Mesendoderm (in vitro differentiated cells): ENCODE results near the gene RAB36.

Source experiments
- DNase-seq: peaks from one replicate; pipeline ENCODE4 v3.0.0; 2013
- H2AK5ac ChIP-seq: 2 replicates; pipeline ENCODE4 v1.6.1; 2013; ENCODE audit warnings: low read length, inconsistent platforms
- H2BK120ac ChIP-seq: 2 replicates; pipeline ENCODE4 v1.6.1; 2013; ENCODE audit warnings: low read depth, mild to moderate bottlenecking, low read length, moderate library complexity, mixed read lengths
- H2BK15ac ChIP-seq: replicated peaks from 2 replicates; pipeline ENCODE4 v1.6.1; 2013; ENCODE audit warnings: low read depth, mild to moderate bottlenecking, moderate library complexity
- H2BK5ac ChIP-seq: 2 replicates; pipeline ENCODE4 v1.6.1; 2013; ENCODE audit warnings: low read length, inconsistent platforms
- H3K18ac ChIP-seq: 2 replicates; pipeline ENCODE4 v1.6.1; 2013; ENCODE audit warnings: mild to moderate bottlenecking, low read length, mixed read lengths
- H3K23ac ChIP-seq: one replicate; pipeline ENCODE4 v1.6.1; 2013; ENCODE audit warnings: low read length
- H3K27ac ChIP-seq: 2 replicates; pipeline ENCODE4 v1.5.1; 2013; ENCODE audit warnings: low read depth, mild to moderate bottlenecking, inconsistent platforms, low read length, moderate library complexity
- H3K27me3 ChIP-seq: 2 replicates; pipeline ENCODE4 v1.6.1; 2013; ENCODE audit warnings: low read length, control low read depth, mild to moderate bottlenecking, inconsistent platforms; ENCODE audit not compliant: insufficient read depth, poor library complexity
- H3K36me3 ChIP-seq: 2 replicates; pipeline ENCODE4 v1.6.1; 2013; ENCODE audit warnings: low read length, inconsistent platforms; ENCODE audit not compliant: control insufficient read depth, insufficient read depth
- H3K4ac ChIP-seq: one replicate; pipeline ENCODE4 v1.6.1; 2013; ENCODE audit warnings: low read depth, mild to moderate bottlenecking, low read length, moderate library complexity
- H3K4me1 ChIP-seq: 2 replicates; pipeline ENCODE4 v1.6.1; 2013; ENCODE audit warnings: low read depth, low read length, inconsistent platforms; ENCODE audit not compliant: control insufficient read depth
- H3K4me2 ChIP-seq: 2 replicates; pipeline ENCODE4 v1.6.1; 2013; ENCODE audit warnings: low read length
- H3K4me3 ChIP-seq: 2 replicates; pipeline ENCODE4 v1.5.1; 2013; ENCODE audit warnings: mild to moderate bottlenecking, low read length
- H3K56ac ChIP-seq: one replicate; pipeline ENCODE4 v1.6.1; 2013; ENCODE audit warnings: low read length
- H3K79me1 ChIP-seq: 2 replicates; pipeline ENCODE4 v1.6.1; 2013; ENCODE audit warnings: low read length, inconsistent platforms
- H3K79me2 ChIP-seq: 2 replicates; pipeline ENCODE4 v1.6.1; 2013; ENCODE audit warnings: mild to moderate bottlenecking, low read length; ENCODE audit not compliant: control insufficient read depth, insufficient read depth
- H3K9ac ChIP-seq: 2 replicates; pipeline ENCODE4 v1.6.1; 2013; ENCODE audit warnings: low read length, inconsistent platforms
- H4K5ac ChIP-seq: one replicate; pipeline ENCODE4 v1.6.1; 2013; ENCODE audit warnings: low read length
- H4K8ac ChIP-seq: one replicate; pipeline ENCODE4 v1.6.1; 2013; ENCODE audit warnings: low read depth, mild to moderate bottlenecking, control low read depth, low read length, moderate library complexity
- WGBS: extraction: QIAGEN DNeasy Blood & Tissue Kit; methylation state at CpG from one replicate; pipeline ENCODE4 v1.1.7; 2013; ENCODE audit warnings: low lambda C conversion rate, missing lambda C conversion rate; ENCODE audit not compliant: insufficient coverage; ENCODE audit errors: extremely low coverage; 5-methylcytosine and 5-hydroxymethylcytosine counted together

Gene RAB36

GRCh38 chr22:23154461-23154860, 9.2 kb downstream of the RAB36 start:
- H3K36me3 ChIP-seq, result no peaks in the 10 kb centered on the region
- H4K8ac ChIP-seq, result no peak overlapping the region
- H2BK5ac ChIP-seq, result no peak overlapping the region
- H3K4me1 ChIP-seq, result peaks cover 3% of the 10 kb centered on the region
- no peak overlapping the region for H3K4me3 ChIP-seq
- no peak overlapping the region for H3K18ac ChIP-seq
- H3K27ac ChIP-seq, result no peak overlapping the region
- no peak overlapping the region for H4K5ac ChIP-seq
- no peaks in the 10 kb centered on the region for H3K27me3 ChIP-seq
- no peak overlapping the region for H3K9ac ChIP-seq
- H3K79me2 ChIP-seq, result no peaks in the 10 kb centered on the region
- H3K79me1 ChIP-seq, result no peaks in the 10 kb centered on the region
- H3K56ac ChIP-seq, result no peak overlapping the region
- no peak overlapping the region for H2AK5ac ChIP-seq
- no peak overlapping the region for H3K4me2 ChIP-seq
- no CpG with 5 or more reads among the region's 5 CpGs for WGBS
- no peak for DNase-seq
- no peak overlapping the region for H3K4ac ChIP-seq
- no peak overlapping the region for H2BK15ac ChIP-seq
- H2BK120ac ChIP-seq, result no peak overlapping the region
- no peak overlapping the region for H3K23ac ChIP-seq

DNA sequence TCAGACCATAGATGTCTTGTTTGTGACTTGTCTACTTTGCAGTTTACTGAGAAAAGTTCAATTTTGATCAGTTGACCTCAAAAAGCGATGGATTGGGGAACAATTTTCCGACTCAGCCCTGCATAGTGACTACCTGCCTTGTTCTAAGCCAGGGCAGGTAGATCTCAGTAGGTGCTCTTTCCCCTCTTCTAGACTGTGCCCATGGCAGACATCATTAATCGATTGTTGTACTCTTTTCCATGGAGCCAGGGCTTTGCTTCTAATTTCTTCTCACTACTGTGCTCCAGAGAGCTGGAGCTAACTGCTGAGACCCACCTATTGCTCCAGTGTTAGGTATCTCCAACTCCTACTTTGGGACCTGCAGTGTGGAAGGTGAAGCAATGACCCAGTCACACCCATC, 9.9 kb downstream of the RAB36 start:
- Histone ChIP-seq H2BK15ac (no peak overlapping the region), H3K4me2 (no peak overlapping the region), H3K36me3 (no peaks in the 10 kb centered on the region), H3K4me1 (peaks cover 3% of the 10 kb centered on the region), H3K27ac (no peak overlapping the region), H3K23ac (no peak overlapping the region), H3K9ac (no peak overlapping the region), H3K79me1 (no peaks in the 10 kb centered on the region), H4K8ac (no peak overlapping the region), H2BK5ac (no peak overlapping the region), H2AK5ac (no peak overlapping the region), H3K4ac (no peak overlapping the region), H3K79me2 (no peaks in the 10 kb centered on the region), H3K56ac (no peak overlapping the region), H3K4me3 (no peak overlapping the region), H2BK120ac (no peak overlapping the region), H3K27me3 (no peaks in the 10 kb centered on the region), H4K5ac (no peak overlapping the region), H3K18ac (no peak overlapping the region)
- no CpG with 5 or more reads among the region's 3 CpGs for WGBS
- no peak for DNase-seq

DNA sequence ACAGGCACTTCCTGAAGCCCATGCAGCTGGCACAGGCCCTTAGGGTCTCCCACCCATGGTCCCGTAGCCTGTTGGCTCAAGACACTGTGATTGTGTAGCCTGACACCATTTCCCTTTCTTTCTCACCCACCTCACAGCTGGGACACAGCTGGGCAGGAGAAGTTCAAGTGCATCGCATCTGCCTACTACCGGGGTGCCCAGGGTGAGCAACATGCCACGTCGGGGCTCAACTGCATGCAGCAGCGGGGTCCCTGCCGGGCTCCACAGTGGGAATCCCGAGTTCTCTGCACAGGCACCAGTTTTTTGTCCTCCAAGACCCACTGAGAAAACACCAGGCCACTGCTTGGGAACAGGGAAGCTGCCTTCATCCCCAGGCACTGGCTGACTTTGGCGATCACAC, 10.6 kb downstream of the RAB36 start:
- Histone ChIP-seq H2BK120ac (no peak overlapping the region), H3K27me3 (no peaks in the 10 kb centered on the region), H3K4me2 (no peak overlapping the region), H3K4me1 (peaks cover 3% of the 10 kb centered on the region), H3K79me1 (no peaks in the 10 kb centered on the region), H3K23ac (no peak overlapping the region), H3K4ac (no peak overlapping the region), H3K9ac (no peak overlapping the region), H4K8ac (no peak overlapping the region), H4K5ac (no peak overlapping the region), H2AK5ac (no peak overlapping the region), H2BK15ac (no peak overlapping the region), H3K18ac (no peak overlapping the region), H3K79me2 (no peaks in the 10 kb centered on the region), H3K56ac (no peak overlapping the region), H2BK5ac (no peak overlapping the region), H3K36me3 (no peaks in the 10 kb centered on the region), H3K4me3 (no peak overlapping the region), H3K27ac (no peak overlapping the region)
- DNase-seq, result no peak
- WGBS, result no CpG with 5 or more reads among the region's 9 CpGs

DNA sequence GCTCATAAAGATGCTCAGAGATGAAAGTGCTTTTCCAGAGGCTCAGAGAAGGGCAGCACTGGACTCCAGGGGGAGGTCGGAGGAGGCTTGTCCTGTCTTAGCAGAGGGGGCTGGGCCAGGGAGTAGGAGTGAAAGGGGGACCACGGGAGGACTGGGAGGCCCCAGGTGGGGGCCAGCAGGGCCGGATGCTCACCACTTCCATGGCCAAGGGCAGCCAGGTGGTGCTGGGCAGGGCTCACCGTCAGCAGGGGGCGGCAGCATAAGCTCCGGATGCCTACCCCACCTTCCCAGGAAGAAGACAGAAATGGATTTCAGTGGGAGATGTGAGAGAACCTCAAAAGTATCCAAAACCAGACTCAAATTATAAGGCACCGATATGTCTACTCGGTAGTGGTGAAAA, 11.0 kb downstream of the RAB36 start:
- H3K4me2 ChIP-seq, result no peak overlapping the region
- no peak overlapping the region for H4K5ac ChIP-seq
- H2BK120ac ChIP-seq, result no peak overlapping the region
- H3K9ac ChIP-seq, result no peak overlapping the region
- H3K18ac ChIP-seq, result no peak overlapping the region
- H3K36me3 ChIP-seq, result no peaks in the 10 kb centered on the region
- WGBS, result no CpG with 5 or more reads among the region's 8 CpGs
- no peak overlapping the region for H3K27ac ChIP-seq
- H2BK15ac ChIP-seq, result no peak overlapping the region
- H3K4me1 ChIP-seq, result peaks cover 3% of the 10 kb centered on the region
- H3K4me3 ChIP-seq, result no peak overlapping the region
- H2BK5ac ChIP-seq, result no peak overlapping the region
- no peak overlapping the region for H4K8ac ChIP-seq
- H3K4ac ChIP-seq, result no peak overlapping the region
- no peaks in the 10 kb centered on the region for H3K79me2 ChIP-seq
- no peaks in the 10 kb centered on the region for H3K79me1 ChIP-seq
- no peaks in the 10 kb centered on the region for H3K27me3 ChIP-seq
- peak; percentile 31 for DNase-seq
- H3K56ac ChIP-seq, result no peak overlapping the region
- no peak overlapping the region for H2AK5ac ChIP-seq
- no peak overlapping the region for H3K23ac ChIP-seq

DNA sequence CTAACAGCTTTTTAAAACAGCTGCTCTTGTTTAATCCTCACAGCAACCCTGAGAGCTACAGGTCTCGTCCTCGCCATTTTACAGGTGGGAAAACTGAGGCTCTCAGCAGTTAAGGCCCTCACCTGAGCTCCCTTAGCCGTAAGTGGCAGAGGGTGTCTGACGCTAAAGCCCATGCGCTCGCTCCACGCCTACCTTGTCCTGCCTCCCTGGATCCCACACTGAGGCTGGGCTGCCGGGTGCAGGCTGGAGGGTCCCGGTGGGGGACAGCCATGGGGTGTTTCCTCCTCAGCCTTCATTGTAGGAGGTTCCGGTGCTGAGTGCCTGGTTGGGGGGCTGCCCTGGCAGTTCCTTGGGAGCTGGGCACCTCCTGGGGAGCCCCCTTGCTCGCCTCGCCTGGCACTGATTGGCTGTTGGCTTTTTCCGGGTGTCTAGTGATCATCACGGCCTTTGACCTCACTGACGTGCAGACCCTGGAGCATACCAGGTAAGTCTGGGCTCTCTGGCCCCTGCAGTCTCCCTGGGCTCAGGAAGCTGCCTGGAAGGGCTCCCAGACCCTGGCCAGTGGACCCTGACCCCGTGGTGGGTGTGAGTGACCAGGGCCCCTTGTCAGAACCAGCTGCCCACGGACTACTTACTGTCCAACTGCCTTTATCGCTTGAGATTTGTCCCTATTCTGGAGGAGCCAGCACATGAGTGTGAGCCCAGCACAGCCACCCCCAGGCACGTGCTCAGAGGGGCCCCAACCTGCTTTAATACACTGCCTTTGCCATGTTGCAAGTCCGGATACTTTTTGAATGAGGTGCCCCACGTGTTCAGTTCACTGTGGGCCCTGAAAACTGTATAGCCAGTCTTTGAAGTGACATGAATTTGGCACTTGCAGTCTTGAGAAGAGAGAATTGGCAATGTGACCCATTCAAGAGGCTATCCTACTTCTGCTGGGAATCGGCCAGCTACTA, 12.6 kb downstream of the RAB36 start:
- no peak overlapping the region for H3K9ac ChIP-seq

More for the DNA sequence above, 12.6 kb downstream of the RAB36 start:
- no peak overlapping the region for H2BK5ac ChIP-seq
- no peak overlapping the region for H3K4ac ChIP-seq
- no peak overlapping the region for H3K56ac ChIP-seq
- H3K27me3 ChIP-seq, result no peaks in the 10 kb centered on the region
- H3K27ac ChIP-seq, result no peak overlapping the region
- no peaks in the 10 kb centered on the region for H3K79me1 ChIP-seq
- no peak overlapping the region for H3K4me2 ChIP-seq
- no peak overlapping the region for H3K23ac ChIP-seq
- DNase-seq, result no peak
- H2BK120ac ChIP-seq, result no peak overlapping the region
- H3K79me2 ChIP-seq, result no peaks in the 10 kb centered on the region
- WGBS, result no CpG with 5 or more reads among the region's 22 CpGs
- H2AK5ac ChIP-seq, result no peak overlapping the region
- no peaks in the 10 kb centered on the region for H3K36me3 ChIP-seq
- no peak overlapping the region for H3K18ac ChIP-seq
- peaks cover 3% of the 10 kb centered on the region for H3K4me1 ChIP-seq
- no peak overlapping the region for H4K5ac ChIP-seq
- no peak overlapping the region for H2BK15ac ChIP-seq
- H4K8ac ChIP-seq, result no peak overlapping the region
- H3K4me3 ChIP-seq, result no peak overlapping the region
